Measurements from ENCODE around the gene COL21A1.

COL21A1 gene

DNA sequence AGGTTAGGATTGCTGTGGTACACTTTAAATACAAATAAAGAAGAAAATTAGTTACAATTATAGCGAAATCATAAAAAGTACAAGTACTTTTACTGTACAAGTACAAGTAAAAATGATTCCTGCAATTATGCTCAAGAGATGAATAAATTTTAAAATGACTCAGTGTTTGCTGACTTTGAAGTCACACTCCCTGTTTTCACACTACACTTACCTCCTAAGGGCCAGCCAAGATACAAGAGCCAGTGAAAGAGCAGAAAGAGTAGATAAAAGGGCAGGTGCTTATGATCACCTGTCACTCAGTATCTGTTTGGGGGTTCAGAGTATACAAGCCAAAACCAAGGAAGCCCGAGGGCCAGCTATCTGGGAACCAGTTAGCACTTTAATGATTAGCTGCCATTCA lies 41.0 kb upstream of the COL21A1 start:
- Histone ChIP-seq H3K27ac (ENCODE audit: low read depth, low read length) (no peak overlapping the region), H3K4me3 (ENCODE audit: low read length) (no peak overlapping the region), H3K79me1 (ENCODE audit: low read length) (no peaks in the 10 kb centered on the region), H3K23ac (ENCODE audit: low read length) (no peak overlapping the region), H4K8ac (ENCODE audit: low read depth, low read length) (no peak overlapping the region), H3K18ac (ENCODE audit: low read length) (no peak overlapping the region), H3K4me2 (ENCODE audit: low read length) (no peak overlapping the region), H3K4ac (ENCODE audit: low read depth, low read length) (no peak overlapping the region), H2AK5ac (ENCODE audit: low read length) (no peak overlapping the region), H3K79me2 (ENCODE audit: control insufficient read depth, insufficient read depth, low read length) (no peaks in the 10 kb centered on the region), H4K5ac (ENCODE audit: low read length) (no peak overlapping the region), H3K9ac (ENCODE audit: low read length) (no peak overlapping the region), H2BK15ac (replicated peaks; ENCODE audit: low read depth) (no peak overlapping the region), H3K4me1 (ENCODE audit: control insufficient read depth, low read depth, low read length) (no peaks in the 10 kb centered on the region), H3K36me3 (ENCODE audit: control insufficient read depth, insufficient read depth, low read length) (no peaks in the 10 kb centered on the region), H2BK120ac (ENCODE audit: low read depth, low read length) (no peak overlapping the region), H3K27me3 (ENCODE audit: insufficient read depth, low read length, poor library complexity) (no peaks in the 10 kb centered on the region), H3K56ac (ENCODE audit: low read length) (no peak overlapping the region), H2BK5ac (ENCODE audit: low read length) (no peak overlapping the region)
- no CpG with 5 or more reads among the region's 2 CpGs for WGBS (ENCODE audit: extremely low coverage, insufficient coverage, low lambda C conversion rate)
- DNase-seq, result no peak

DNA sequence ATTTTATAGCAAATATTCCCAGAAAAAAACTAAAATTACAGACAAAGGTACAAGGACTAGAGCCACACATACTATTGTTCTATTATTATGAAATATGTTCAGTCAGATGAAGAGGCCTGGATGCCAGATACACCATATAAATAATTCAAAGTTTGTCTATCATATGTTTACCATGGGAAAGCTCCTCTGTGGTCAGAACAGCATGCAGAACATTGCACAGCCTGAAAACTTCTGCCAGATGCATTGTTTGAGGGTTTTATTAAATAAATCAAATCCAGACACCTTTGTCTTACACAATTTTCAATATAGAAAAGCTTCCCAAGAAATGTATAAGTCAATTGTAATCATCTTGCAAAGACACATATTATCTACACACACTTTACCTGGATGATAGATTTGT lies 35.0 kb upstream of the COL21A1 start:
- Histone ChIP-seq H3K36me3 (ENCODE audit: control insufficient read depth, insufficient read depth, low read length) (no peaks in the 10 kb centered on the region), H3K4me3 (ENCODE audit: low read length) (no peak overlapping the region), H2BK120ac (ENCODE audit: low read depth, low read length) (no peak overlapping the region), H3K18ac (ENCODE audit: low read length) (no peak overlapping the region), H4K8ac (ENCODE audit: low read depth, low read length) (no peak overlapping the region), H3K4me1 (ENCODE audit: control insufficient read depth, low read depth, low read length) (no peaks in the 10 kb centered on the region), H3K27ac (ENCODE audit: low read depth, low read length) (no peak overlapping the region), H3K79me1 (ENCODE audit: low read length) (no peaks in the 10 kb centered on the region), H3K23ac (ENCODE audit: low read length) (no peak overlapping the region), H2BK5ac (ENCODE audit: low read length) (no peak overlapping the region), H2AK5ac (ENCODE audit: low read length) (no peak overlapping the region), H3K4me2 (ENCODE audit: low read length) (no peak overlapping the region), H3K56ac (ENCODE audit: low read length) (no peak overlapping the region), H3K27me3 (ENCODE audit: insufficient read depth, low read length, poor library complexity) (no peaks in the 10 kb centered on the region), H3K79me2 (ENCODE audit: control insufficient read depth, insufficient read depth, low read length) (no peaks in the 10 kb centered on the region), H3K9ac (ENCODE audit: low read length) (no peak overlapping the region), H3K4ac (ENCODE audit: low read depth, low read length) (no peak overlapping the region), H4K5ac (ENCODE audit: low read length) (no peak overlapping the region), H2BK15ac (replicated peaks; ENCODE audit: low read depth) (no peak overlapping the region)
- no peak for DNase-seq

DNA sequence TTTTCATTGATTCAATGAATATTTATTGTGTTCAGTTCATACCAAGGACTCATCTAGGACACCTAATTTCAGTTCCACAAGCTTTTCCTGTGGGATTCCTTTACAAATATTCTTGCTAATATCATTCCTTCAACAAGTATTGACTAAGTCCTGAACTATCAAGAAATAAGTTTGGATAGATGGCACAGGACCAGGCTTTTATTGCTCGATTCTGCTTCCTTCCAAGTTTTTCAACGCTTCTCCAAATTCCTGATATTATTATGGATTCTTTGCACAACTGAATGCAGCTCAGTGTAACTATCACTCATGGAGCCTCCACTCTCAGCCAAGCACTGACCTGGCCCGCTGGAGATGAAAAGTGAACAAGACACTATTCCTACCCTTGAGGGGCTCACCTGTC lies 32.7 kb upstream of the COL21A1 start:
- Histone ChIP-seq H4K8ac (ENCODE audit: low read depth, low read length) (no peak overlapping the region), H3K23ac (ENCODE audit: low read length) (no peak overlapping the region), H2BK5ac (ENCODE audit: low read length) (no peak overlapping the region), H2BK15ac (replicated peaks; ENCODE audit: low read depth) (no peak overlapping the region), H3K4me1 (ENCODE audit: control insufficient read depth, low read depth, low read length) (no peaks in the 10 kb centered on the region), H3K9ac (ENCODE audit: low read length) (no peak overlapping the region), H4K5ac (ENCODE audit: low read length) (no peak overlapping the region), H2BK120ac (ENCODE audit: low read depth, low read length) (no peak overlapping the region), H3K18ac (ENCODE audit: low read length) (no peak overlapping the region), H3K4ac (ENCODE audit: low read depth, low read length) (no peak overlapping the region), H2AK5ac (ENCODE audit: low read length) (no peak overlapping the region), H3K79me2 (ENCODE audit: control insufficient read depth, insufficient read depth, low read length) (no peaks in the 10 kb centered on the region), H3K4me3 (ENCODE audit: low read length) (no peak overlapping the region), H3K36me3 (ENCODE audit: control insufficient read depth, insufficient read depth, low read length) (no peaks in the 10 kb centered on the region), H3K27me3 (ENCODE audit: insufficient read depth, low read length, poor library complexity) (no peaks in the 10 kb centered on the region), H3K27ac (ENCODE audit: low read depth, low read length) (no peak overlapping the region), H3K4me2 (ENCODE audit: low read length) (no peak overlapping the region), H3K56ac (ENCODE audit: low read length) (no peak overlapping the region), H3K79me1 (ENCODE audit: low read length) (no peaks in the 10 kb centered on the region)
- no peak for DNase-seq
- no CpG with 5 or more reads among the region's 3 CpGs for WGBS (ENCODE audit: extremely low coverage, insufficient coverage, low lambda C conversion rate)

DNA sequence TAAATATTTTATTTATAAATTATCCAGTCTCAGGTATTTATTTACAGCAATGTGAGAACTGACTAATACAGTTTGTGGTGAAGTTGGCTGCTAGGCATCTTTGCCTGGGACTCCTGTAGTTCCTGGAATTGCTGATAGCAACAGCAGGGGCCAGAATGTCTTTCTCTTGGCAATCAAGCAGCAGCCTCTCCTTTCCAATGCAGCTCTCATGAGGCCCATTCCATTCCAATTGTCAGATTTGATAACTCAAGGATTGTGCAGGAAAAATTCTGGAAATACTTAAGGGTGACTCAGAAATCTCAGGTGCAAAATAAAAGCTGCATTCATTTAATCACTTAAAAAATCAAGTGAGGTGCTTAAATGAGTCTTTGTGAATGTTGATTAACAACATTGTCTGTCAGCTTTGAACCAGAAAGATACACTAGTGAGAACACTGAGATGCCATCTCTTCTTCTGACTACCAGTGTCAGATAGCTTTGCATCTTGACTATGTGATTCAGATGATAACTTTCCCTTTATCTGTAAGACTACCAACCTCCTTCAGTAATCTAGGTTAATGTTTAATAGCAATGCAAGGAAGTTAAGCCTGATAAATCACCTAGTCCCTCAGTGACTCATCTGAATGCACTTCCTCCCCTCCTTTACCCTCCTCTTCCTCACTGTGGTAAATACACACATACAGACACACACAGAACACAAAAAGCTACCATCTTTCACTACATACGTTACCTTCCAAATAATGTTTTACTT lies 32.1 kb upstream of the COL21A1 start:
- H3K79me1 ChIP-seq (ENCODE audit: low read length), result no peaks in the 10 kb centered on the region
- no peak overlapping the region for H3K4ac ChIP-seq (ENCODE audit: low read depth, low read length)
- no peak overlapping the region for H3K4me2 ChIP-seq (ENCODE audit: low read length)
- no peaks in the 10 kb centered on the region for H3K79me2 ChIP-seq (ENCODE audit: control insufficient read depth, insufficient read depth, low read length)
- H3K18ac ChIP-seq (ENCODE audit: low read length), result no peak overlapping the region
- no peak overlapping the region for H2AK5ac ChIP-seq (ENCODE audit: low read length)
- H3K4me1 ChIP-seq (ENCODE audit: control insufficient read depth, low read depth, low read length), result no peaks in the 10 kb centered on the region
- no peak overlapping the region for H4K8ac ChIP-seq (ENCODE audit: low read depth, low read length)
- H2BK120ac ChIP-seq (ENCODE audit: low read depth, low read length), result no peak overlapping the region
- H3K9ac ChIP-seq (ENCODE audit: low read length), result no peak overlapping the region
- no peak overlapping the region for H3K4me3 ChIP-seq (ENCODE audit: low read length)
- H3K36me3 ChIP-seq (ENCODE audit: control insufficient read depth, insufficient read depth, low read length), result no peaks in the 10 kb centered on the region
- no peak overlapping the region for H3K56ac ChIP-seq (ENCODE audit: low read length)
- 100% methylated on average over 1 of the region's 1 CpG for WGBS (ENCODE audit: extremely low coverage, insufficient coverage, low lambda C conversion rate)
- no peak overlapping the region for H2BK15ac ChIP-seq (replicated peaks; ENCODE audit: low read depth)
- no peak overlapping the region for H4K5ac ChIP-seq (ENCODE audit: low read length)
- no peak overlapping the region for H3K27ac ChIP-seq (ENCODE audit: low read depth, low read length)
- peak; percentile 69 for DNase-seq
- no peaks in the 10 kb centered on the region for H3K27me3 ChIP-seq (ENCODE audit: insufficient read depth, low read length, poor library complexity)
- H2BK5ac ChIP-seq (ENCODE audit: low read length), result no peak overlapping the region
- H3K23ac ChIP-seq (ENCODE audit: low read length), result no peak overlapping the region

DNA sequence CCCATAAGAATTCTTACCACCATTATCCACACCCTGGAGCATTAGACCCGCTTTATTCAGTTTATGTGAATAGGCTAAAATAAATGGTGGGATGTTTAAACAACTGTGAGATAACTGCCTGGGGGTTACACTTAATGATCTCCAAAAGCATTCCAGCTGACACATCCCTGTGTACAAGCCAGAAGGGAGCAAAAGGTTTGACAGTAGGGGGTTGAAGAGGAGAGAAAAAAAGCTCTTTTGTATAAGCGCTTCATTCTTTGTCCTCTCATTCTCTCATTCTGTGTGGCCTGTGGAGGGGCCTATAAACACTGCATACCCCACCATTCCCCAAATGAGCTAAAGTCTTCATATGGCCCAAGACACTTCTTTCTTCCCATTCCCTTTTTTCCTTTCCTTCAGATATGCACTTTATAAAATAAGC lies 30.8 kb upstream of the COL21A1 start:
- H3K27ac ChIP-seq (ENCODE audit: low read depth, low read length), result no peak overlapping the region
- no CpG with 5 or more reads among the region's 2 CpGs for WGBS (ENCODE audit: extremely low coverage, insufficient coverage, low lambda C conversion rate)

DNA sequence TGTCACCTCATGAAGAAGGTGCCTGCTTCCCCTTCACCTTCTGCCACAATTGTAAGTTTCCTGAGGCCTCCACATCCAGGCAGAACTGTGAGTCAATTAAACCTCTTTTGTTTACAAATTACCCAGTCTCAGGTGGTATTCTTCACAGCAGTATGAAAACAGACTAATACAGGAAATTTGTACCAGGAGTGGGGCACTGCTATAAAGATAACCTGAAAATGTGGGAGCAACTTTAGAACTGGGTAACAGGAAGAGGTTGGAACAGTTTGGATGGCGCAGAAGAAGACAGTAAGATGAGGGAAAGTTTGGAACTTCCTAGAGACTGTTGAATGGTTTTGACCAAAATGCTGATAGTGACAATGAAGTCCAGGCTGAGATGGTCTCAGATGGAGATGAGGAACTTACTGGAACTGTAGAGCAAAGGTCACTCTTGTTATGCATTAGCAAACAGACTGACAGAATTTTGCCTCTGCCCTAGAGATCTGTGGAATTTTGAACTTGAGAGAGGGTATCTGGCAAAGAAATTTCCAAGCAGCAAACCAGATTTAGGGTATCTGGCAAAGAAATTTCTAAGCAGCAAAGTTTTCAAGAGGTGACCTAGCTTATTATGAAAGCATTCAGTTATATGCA lies 23.5 kb upstream of the COL21A1 start:
- H2BK5ac ChIP-seq (ENCODE audit: low read length), result no peak overlapping the region
- H3K79me2 ChIP-seq (ENCODE audit: control insufficient read depth, insufficient read depth, low read length), result no peaks in the 10 kb centered on the region
- no peak overlapping the region for H3K9ac ChIP-seq (ENCODE audit: low read length)
- no peak overlapping the region for H3K4me3 ChIP-seq (ENCODE audit: low read length)
- no peak overlapping the region for H4K8ac ChIP-seq (ENCODE audit: low read depth, low read length)
- H3K27ac ChIP-seq (ENCODE audit: low read depth, low read length), result no peak overlapping the region
- no peak overlapping the region for H3K4me2 ChIP-seq (ENCODE audit: low read length)
- H3K18ac ChIP-seq (ENCODE audit: low read length), result no peak overlapping the region
- no peaks in the 10 kb centered on the region for H3K4me1 ChIP-seq (ENCODE audit: control insufficient read depth, low read depth, low read length)
- H3K4ac ChIP-seq (ENCODE audit: low read depth, low read length), result no peak overlapping the region
- no peak for DNase-seq
- no peaks in the 10 kb centered on the region for H3K79me1 ChIP-seq (ENCODE audit: low read length)
- no peak overlapping the region for H3K56ac ChIP-seq (ENCODE audit: low read length)
- H3K27me3 ChIP-seq (ENCODE audit: insufficient read depth, low read length, poor library complexity), result no peaks in the 10 kb centered on the region
- H2BK15ac ChIP-seq (replicated peaks; ENCODE audit: low read depth), result no peak overlapping the region
- H3K36me3 ChIP-seq (ENCODE audit: control insufficient read depth, insufficient read depth, low read length), result no peaks in the 10 kb centered on the region
- no peak overlapping the region for H3K23ac ChIP-seq (ENCODE audit: low read length)
- no peak overlapping the region for H4K5ac ChIP-seq (ENCODE audit: low read length)
- H2AK5ac ChIP-seq (ENCODE audit: low read length), result no peak overlapping the region
- H2BK120ac ChIP-seq (ENCODE audit: low read depth, low read length), result no peak overlapping the region
- no CpG with 5 or more reads among the region's 1 CpG for WGBS (ENCODE audit: extremely low coverage, insufficient coverage, low lambda C conversion rate)

More for the DNA sequence above, 30.8 kb upstream of the COL21A1 start:
- Histone ChIP-seq H3K79me1 (ENCODE audit: low read length) (no peaks in the 10 kb centered on the region), H3K4me3 (ENCODE audit: low read length) (no peak overlapping the region), H3K4me2 (ENCODE audit: low read length) (no peak overlapping the region), H3K4ac (ENCODE audit: low read depth, low read length) (no peak overlapping the region), H3K79me2 (ENCODE audit: control insufficient read depth, insufficient read depth, low read length) (no peaks in the 10 kb centered on the region), H3K56ac (ENCODE audit: low read length) (no peak overlapping the region), H4K5ac (ENCODE audit: low read length) (no peak overlapping the region), H3K9ac (ENCODE audit: low read length) (no peak overlapping the region), H3K18ac (ENCODE audit: low read length) (no peak overlapping the region), H3K23ac (ENCODE audit: low read length) (no peak overlapping the region), H2BK120ac (ENCODE audit: low read depth, low read length) (no peak overlapping the region), H2AK5ac (ENCODE audit: low read length) (no peak overlapping the region), H2BK15ac (replicated peaks; ENCODE audit: low read depth) (no peak overlapping the region), H3K36me3 (ENCODE audit: control insufficient read depth, insufficient read depth, low read length) (no peaks in the 10 kb centered on the region), H4K8ac (ENCODE audit: low read depth, low read length) (no peak overlapping the region), H3K27me3 (ENCODE audit: insufficient read depth, low read length, poor library complexity) (no peaks in the 10 kb centered on the region), H3K4me1 (ENCODE audit: control insufficient read depth, low read depth, low read length) (no peaks in the 10 kb centered on the region), H2BK5ac (ENCODE audit: low read length) (no peak overlapping the region)
- peak; percentile 46 for DNase-seq
